Esophagus squamous epithelium (tissue), 4 donors: ENCODE measurements around the gene RNF26.

Source experiments
- CTCF ChIP-seq, 6 experiments: fragments of 450-650 bp in 4 of 6; fragments of 200-600 bp in 2 of 6; sonication (generic) in 2 of 6; IDR thresholded peaks; one replicate each; pipeline ENCODE4 v1.5.1; 2016 to 2019; ENCODE audit warnings: antibody characterized with exemption in 6 of 6, mild to moderate bottlenecking in 4 of 6, moderate library complexity in 4 of 6
- POLR2A ChIP-seq, 4 donors: fragments of 450-650 bp; IDR thresholded peaks; one replicate each; pipeline ENCODE4 v1.6.1; 2017; ENCODE audit warnings: antibody characterized with exemption in 4 of 4, mild to moderate bottlenecking in 4 of 4, moderate library complexity in 3 of 4

GRCh38 chr11:119340335-119341221 lies 6.3 kb downstream of the RNF26 start, which contains the start of gene C1QTNF5:
- TF ChIP-seq CTCF (IDR thresholded peaks at IDR 0.05), result no peak
- peak in 1 of 4 donors; percentile 25 for TF ChIP-seq POLR2A (IDR thresholded peaks at IDR 0.05)
